KG1 (cell line): ENCODE measurements around the gene AHRR.
"Not testable (repeated sequence)": the region's sequence is repeated elsewhere in the genome, so short reads cannot be mapped to it uniquely, and the experiment has no call there.

ENCODE experiments used
- DNase-seq: peaks from one replicate; lab custom pipeline; 2025; lab: John Stamatoyannopoulos, UW

Gene AHRR

DNA sequence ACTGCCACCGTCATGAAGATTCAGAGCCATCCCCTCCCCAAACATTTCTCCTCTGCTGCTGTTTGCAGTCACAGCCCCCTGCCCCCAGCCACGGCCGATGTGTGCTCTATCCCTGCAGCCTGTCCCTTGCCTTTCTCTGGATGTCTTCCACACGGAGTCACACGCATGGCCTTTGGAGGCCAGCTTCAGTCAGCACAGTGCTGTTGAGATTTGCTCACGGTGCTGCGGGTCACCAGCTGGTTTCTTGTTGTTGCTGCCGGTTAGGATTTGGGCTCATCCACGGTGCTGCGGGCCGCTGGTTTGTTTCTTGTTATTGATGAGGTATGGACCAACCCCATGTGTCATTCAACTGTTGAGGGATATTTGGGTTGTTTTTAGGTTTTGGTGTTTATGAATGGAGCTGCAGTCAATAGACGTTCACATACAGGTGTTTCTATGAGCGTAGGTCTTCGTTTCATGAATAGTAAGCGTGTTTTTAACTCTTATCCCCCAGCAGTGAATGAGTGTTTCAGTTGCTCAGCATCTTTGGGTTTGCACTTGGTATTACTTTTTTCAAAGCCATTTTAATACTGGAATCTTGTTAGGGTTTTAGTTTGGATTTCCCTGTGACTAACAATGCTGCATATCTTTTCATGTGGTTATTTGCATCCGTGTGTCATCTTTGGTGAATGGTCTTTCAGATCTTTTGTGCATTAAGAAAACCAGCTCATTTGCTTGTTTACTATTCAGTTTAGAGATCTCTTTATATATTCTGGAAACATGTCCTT lies 57.6 kb downstream of the AHRR start:
- DNase-seq, result no peak

DNA sequence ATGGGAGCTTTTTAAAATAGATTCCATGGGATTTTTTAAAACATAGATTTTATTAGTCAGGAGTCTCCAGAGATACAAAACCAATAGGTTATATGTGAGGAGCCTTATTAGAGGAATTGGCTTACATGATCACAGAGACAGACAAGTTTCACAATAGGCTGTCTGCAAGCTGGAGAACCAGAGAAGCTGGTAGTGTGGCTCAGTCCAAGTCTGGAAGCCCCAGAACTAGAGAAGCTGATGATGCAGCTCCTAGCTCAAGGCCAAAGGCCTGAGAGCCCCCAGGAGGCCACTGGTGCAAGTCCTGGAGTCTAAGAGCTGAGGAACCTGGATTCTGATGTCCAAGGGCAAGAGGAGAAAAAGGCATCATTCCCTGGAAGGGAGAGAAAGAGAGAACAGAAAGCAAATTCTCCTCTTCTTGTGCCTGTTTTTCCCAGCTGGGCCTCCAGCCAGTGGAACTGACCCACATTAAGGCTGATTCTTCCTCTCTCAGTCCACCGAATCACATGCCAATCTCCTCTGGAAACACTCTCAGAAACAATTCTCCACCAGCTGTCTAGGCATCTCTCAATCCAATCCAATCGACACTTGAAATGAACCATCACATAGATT lies 59.3 kb downstream of the AHRR start:
- no peak for DNase-seq

GRCh38 chr5:383066-383465 lies 61.6 kb downstream of the AHRR start:
- no peak for DNase-seq

GRCh38 chr5:383621-384020 lies 62.1 kb downstream of the AHRR start:
- DNase-seq, result no peak

DNA sequence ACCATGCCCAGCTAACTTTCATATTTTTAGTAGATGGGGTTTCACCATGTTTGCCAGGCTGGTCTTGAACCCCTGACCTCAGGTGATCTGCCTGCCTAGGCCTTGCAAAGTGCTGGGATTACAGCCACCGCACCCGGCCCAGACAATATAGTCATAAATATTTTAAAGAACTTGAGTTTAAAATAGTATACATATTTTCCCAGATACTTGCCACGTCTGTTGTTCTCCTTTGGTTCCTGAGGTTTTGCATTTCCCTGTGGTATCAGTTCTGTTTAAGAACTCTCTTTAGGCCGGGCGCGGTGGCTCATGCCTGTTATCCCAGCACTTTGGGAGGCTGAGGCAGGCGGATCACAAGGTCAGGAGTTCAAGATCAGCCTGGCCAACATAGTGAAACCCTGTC lies 63.1 kb downstream of the AHRR start:
- DNase-seq, result not testable (repeated sequence)

GRCh38 chr5:385321-385720 lies 63.8 kb downstream of the AHRR start:
- no peak for DNase-seq

DNA sequence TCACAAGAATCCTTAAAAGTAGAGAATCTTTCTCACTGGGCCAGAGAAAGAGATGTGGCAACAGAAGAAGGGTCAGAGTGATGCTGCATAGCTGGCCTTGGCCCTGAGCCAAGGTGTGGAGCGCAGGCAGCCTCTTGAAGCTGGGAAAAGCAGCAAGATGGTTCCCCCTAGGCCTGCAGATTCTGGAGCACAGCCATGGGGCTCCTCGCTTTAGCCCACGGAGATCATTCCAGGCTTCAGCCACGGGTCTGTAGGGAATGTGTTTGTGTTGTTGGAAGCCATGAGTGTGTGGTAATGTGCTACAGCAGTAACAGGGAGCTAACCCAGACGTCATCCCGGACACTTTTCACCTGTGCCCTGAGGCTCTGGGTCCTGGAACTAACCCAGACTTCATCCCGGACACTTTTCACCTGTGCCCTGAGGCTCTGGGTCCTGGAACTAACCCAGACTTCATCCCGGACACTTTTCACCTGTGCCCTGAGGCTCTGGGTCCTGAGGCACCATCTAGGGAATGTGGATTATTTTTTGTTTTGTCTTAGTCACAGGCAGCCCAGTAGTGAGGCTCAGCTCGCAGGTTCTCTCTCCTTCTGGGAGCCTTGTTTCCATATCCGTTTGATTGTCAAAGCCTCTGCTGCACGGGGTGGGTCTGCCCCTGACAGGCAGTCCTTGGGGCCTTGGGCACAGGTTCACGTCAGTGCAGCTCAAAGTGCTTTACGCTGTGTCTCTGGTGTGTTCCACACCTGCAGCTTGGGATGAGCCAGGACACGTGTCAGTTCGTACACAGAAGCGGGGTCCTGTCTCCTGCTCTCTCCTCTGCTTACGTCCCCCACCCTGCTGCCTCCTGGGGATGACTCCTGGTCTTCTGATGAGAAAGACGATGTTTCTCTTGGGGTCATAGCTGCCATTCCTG lies 65.2 kb downstream of the AHRR start:
- no peak for DNase-seq

DNA sequence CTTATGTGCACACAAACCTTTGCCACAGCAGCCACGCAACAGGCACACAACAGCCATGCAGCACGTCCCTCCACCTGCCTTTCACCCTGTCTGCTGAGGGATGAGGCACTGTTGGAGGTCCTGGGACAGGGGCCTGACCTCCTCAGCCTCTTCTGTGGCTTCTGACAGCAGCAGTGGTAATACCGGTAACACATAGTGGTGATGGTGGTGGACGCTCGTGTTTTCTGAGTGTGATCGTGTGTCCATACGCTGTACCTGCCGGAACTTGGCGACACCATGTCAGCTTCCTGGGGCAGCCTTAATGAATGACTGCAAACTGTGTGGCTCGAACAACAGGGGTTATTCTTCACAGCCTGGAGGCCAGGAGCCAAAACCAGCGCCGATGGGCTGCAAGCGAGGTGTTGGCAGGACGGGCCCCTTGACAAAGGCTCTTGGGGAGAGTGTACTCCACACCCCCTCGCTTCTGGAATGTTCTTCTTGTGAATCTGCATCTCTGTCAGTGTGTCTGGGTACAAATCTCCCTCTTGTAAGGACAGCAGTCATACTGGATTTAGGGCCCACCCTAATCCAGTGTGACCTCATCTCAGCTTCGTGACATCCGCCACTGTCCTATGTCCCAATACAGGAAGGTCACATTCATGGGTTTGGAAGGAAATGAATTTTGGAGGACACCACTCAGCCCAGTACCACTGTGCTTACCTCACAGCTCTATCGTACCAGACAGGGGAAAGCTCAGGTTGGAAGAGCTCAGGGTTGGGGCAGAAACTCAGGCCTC lies 66.2 kb downstream of the AHRR start:
- DNase-seq, result no peak

DNA sequence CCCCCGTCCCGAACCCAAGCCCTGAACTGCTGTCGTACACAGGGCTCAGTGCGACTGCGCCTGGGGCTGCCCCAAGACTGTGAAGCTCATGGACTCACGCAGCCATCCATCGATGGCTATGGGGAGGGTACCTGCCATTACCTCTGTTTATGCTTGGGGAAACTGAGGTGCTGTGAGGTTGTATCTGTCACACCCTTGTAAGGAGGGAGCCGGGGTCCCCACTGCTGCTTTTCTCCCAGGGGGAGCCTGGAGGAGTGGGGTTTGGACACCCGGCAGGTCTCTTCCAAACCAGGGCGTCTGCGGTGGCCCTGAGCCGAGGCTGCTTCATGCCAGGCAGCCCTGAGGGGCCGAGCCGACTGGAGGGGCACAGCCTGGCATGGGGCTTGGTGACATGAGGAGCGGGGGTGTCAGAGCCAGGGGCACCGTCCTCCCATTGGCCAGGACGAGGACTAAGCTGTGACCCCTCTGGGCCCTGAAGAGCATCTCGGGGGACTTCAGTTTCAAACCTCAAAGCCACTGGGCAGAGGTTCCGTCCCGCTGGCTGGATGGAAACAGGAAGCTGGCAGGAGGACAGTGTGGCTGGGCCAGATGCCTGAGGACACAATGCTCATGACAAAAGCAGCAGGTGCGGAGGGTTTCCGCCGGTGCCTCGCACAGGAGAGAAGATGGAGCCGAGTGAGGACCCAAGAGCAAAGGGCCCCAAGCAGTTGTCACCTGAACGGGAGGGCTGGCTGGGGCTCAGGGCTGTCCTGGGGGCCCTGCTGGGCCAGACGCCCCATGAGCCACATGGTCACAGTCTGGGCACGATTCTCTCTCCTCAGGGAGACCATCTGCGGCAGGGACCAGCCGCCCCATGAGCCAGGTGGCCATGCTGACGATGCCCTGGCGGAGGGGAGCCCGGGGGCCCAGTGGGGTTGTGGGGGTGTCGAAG lies 67.0 kb downstream of the AHRR start:
- no peak for DNase-seq

- no peak for DNase-seq
Measured at GRCh38 chr5:389197-389821, 67.8 kb downstream of the AHRR start.

DNA sequence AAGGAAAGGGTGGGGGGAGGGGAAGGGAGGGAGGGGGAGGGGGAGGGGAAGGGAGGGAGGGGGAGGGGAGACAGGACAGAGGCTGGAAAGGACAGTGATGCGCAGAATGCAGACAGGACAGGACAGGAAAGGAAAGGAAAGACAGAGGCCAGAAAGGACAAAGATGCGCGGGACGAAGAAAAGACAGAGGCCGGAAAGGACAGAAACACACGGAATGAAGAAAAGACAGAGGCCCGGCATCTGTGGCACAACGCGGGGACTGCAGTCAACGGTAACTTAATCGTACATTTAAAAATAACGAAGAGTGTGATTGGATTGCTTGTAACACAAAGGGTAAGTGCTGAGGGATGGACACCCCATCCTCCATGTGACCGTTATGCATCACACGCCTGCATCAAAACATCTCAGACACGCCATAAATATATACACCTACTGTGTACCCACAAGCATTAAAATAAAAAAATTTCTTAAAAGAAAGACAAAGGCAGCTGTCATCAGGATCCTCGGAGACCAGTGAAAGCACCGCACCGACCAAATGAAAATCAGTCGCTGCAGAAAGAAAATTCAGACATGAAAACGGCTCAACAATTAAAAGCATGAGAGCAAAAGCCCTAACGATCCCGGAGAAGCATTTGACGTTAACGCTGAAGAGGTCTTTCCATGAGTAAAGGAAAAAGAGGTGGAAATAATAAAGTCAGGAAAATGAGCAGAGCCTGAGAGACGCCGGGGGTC lies 68.5 kb downstream of the AHRR start:
- no peak for DNase-seq

DNA sequence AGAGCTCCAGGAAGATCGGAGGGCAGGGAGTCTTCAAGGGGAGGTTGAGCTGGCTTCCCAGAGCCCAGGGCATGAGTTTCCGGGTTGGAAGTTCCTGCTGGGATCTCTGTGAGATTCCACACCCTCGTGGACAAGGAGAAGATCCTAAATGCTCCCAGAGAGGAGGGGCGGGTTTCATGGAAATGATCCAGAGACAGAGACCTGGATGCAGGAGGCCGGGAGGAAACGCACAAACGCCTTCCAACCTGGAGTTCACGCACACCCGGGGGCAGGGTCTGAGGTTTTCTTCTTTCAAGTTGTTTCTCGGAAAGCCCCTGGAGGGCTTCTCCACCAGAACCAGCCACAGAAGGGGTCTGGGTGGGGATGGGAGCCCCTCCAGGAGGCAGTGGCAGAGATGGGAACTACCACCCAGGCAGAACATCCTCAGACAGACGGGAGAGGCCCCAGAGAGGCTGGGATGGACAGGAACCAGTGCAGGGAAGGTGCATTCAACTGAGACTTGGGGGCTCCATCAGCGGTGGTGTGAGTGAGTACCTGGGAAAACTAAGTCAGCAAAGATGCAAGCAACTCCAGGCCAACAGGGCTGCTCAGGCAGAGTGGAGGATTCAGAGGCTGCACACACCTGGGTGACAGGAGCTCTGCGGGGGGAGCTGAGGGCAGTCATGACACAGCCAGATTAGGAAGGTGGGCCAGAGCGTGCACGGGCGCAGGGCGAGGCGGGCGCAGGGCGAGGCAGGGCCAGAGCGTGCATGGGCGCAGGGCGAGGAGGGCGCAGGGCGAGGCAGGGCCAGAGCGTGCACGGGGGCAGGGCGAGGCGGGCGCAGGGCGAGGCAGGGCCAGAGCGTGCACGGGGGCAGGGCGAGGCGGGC lies 69.3 kb downstream of the AHRR start:
- DNase-seq, result no peak

DNA sequence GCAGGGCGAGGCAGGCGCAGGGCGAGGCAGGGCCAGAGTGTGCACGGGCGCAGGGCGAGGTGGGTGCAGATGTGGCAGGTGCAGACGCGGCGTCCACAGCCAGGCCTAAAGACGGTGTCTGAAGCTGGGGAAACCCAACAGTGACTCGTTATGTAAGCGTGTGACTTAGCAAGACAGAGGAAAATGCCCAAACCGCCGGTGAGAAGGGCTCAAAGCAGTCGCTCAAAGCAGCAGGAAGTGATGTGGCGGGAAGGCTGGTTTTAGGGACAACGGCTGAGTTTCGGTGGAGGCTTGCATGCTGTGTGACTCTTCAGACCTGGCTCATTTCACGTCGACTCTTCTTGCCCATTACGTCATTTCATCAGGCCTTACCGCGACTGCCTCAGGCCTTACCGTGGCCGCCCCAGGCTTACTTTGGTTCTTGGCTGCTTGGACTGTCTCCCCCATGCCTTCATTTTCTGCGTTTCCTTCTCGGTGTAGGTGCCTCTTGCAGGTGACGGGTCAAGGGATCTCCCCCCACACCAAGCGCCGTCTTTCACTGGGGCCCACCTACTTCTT lies 71.0 kb downstream of the AHRR start:
- DNase-seq, result no peak

DNA sequence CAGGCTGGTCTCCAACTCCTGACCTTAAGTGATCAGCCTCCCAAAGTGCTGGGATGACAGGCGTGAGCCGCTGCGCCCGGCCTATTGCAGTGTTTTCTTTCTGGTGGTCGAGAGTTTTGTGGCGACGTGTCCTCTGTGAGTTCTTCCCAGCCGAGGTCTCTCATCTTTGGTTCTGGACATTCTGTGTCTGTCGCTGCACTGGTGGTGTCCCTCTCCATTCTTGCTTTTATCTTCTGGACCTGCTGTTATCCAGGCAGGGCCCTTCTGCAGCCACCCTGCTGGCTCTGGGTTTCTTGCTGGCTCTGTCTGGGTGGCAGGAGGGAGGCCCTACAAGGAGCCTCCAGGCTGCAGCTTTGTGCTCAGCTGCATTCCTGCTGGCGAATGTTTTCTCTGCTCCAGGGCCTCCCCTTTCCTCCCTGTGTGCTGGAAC lies 72.3 kb downstream of the AHRR start:
- no peak for DNase-seq

- DNase-seq, result no peak
Measured at GRCh38 chr5:394671-395155, 73.2 kb downstream of the AHRR start.

DNA sequence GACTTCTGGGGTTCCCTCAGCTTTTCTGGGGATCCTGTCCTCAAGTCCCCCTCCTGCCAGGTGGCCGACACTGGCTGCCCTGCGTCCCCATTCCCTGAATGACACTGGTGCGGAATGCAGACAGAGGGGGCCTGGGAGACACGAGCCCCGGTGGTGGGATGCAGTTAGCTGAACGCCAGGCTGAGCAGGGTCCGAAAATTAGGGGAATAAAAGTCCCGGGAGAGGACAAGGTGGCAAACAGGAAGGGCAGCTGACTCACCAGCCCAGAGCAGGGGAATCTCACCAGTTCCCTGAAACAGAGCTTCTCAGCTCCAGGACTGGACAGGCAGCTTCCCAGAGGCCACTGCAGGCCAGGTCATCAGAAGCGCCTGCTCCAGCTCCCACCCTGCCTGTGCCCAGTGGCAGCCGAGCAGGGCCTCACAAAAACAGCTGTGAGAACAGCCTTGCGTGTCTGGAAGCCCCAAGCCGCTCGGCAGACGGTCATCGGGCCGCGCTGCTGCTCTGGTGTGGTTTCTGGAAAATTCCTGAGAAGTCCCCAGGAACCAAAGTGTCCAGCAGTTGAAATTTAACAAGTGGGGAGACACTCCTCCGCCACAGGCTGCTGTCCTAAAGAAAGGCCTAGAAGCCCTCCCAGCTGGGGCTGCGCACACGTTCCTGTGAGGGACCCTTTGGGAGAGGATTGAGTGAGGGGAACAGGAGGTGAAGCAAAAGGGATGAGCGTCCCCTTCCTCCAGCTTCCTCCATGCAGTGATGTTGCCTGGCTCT lies 73.8 kb downstream of the AHRR start:
- DNase-seq, result no peak

GRCh38 chr5:395921-396530 lies 74.5 kb downstream of the AHRR start:
- DNase-seq, result no peak
